Body of pancreas (tissue), 4 donors: ENCODE results near the gene TEAD1. TPM values are rescaled to one million over a fixed set of nuclear protein-coding genes. Genes with fewer than 3 reads are reported as not detected.

ENCODE experiments used
- ATAC-seq: fragments of 150-250 bp; one replicate; pipeline ENCODE4 v1.9.1; 2016
- DNase-seq, 4 donors: peaks; one replicate each; pipeline ENCODE4 v3.0.0-alpha.2; 2019
- H3K27ac ChIP-seq, 4 donors: fragments of 200-600 bp; sonication (generic); 1 replicate in 3 of 4; 2 replicates in 1 of 4; pipeline versions ENCODE4 v1.5.1 to v1.6.1; 2016 to 2019; ENCODE audit warnings: mild to moderate bottlenecking in 1 of 4, mixed read lengths in 1 of 4, moderate library complexity in 1 of 4
- H3K27me3 ChIP-seq, 2 donors: fragments of 200-600 bp; sonication (generic); one replicate each; pipeline ENCODE4 v1.6.0; 2016; ENCODE audit warnings: mild to moderate bottlenecking in 1 of 2
- H3K36me3 ChIP-seq, 2 donors: fragments of 200-600 bp; sonication (generic); replicated peaks in 1 of 2; 2 replicates each; pipeline ENCODE4 v1.5.1; 2016; ENCODE audit warnings: low read depth in 2 of 2; ENCODE audit not compliant: insufficient read depth in 1 of 2
- H3K4me1 ChIP-seq: fragments of 200-600 bp; sonication (generic); one replicate; pipeline ENCODE4 v1.6.0; 2016
- H3K4me3 ChIP-seq, 2 donors: fragments of 200-600 bp; sonication (generic); 1 replicate in 1 of 2; 2 replicates in 1 of 2; pipeline ENCODE4 v1.5.1; 2016 to 2019
- H3K9me3 ChIP-seq, 3 donors: fragments of 200-600 bp; sonication (generic); 1 replicate in 2 of 3; 2 replicates in 1 of 3; pipeline ENCODE4 v1.5.1; 2016
- POLR2A ChIP-seq, 3 donors: fragments of 450-650 bp; IDR thresholded peaks; one replicate each; pipeline ENCODE4 v1.6.1; 2016; ENCODE audit warnings: antibody characterized with exemption in 3 of 3, mild to moderate bottlenecking in 2 of 3
- WGBS, 2 donors: methylation state at CpG; one replicate each; pipeline ENCODE4 v1.1.5; 2017; 5-methylcytosine and 5-hydroxymethylcytosine counted together
- intact Hi-C: fragments of 100-400 bp; cut with DNase I; formaldehyde crosslinking; loops from one replicate; pipeline ENCODE4 v1.15.1; 2023
- small RNA-seq: library from RNA; depleted of rRNA; stranded (forward); fragments of <200 nt; gene quantifications from one replicate; pipeline ENCODE3, GENCODE V24; 2016
- total RNA-seq, 2 donors: library from RNA; depleted of rRNA; stranded (reverse); fragments of >200 nt; gene quantifications; one replicate each; pipeline ENCODE4 v1.1.0, GENCODE V29; 2016
- TF ChIP-seq, protein P1 (sequence below), 7 experiments: fragments of 450-650 bp in 4 of 7; fragments of 200-600 bp in 3 of 7; sonication (generic) in 3 of 7; IDR thresholded peaks; one replicate each; pipeline ENCODE4 v1.5.1; 2016 to 2019; ENCODE audit warnings: antibody characterized with exemption in 7 of 7

Gene TEAD1
- total RNA-seq, 2 donors from 2014 or later = 36.9 to 55.0 TPM

DNA sequence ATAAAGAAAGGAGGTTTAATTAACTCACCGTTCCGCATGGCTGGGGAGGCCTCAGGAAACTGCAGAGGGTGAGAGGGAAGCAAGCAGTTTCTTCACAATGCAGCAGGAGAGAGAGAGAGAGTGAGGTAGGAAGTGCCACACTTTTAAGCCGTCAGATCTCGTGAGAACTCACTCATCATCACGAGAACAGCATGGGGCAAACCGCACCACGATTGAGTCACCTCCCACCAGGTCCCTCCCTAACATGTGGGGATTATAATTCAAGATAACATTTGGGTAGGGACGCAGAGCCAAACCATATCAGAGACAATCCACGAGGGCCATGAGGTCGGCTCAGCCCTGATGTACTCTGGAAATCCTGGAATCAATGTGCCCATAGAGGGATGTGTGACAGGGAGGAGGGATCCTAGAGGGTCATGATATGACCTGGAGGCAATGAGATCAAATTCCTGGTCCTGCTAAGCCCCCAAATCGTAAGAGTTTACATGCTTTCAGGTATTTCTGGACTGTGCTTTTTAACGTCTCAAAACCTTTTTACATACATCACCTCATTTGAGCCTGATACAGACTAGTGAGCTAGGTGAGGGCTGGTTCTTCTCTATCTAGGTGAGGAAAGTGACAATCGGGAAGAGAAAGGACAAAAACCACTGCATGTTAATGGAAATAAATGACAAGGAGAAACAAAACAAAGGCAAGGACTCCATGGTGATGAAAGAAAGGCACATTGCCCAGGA, 315.4 kb downstream of the TEAD1 start:
- no peak for TF ChIP-seq POLR2A (IDR thresholded peaks at IDR 0.05)
- TF ChIP-seq, protein P1, sequence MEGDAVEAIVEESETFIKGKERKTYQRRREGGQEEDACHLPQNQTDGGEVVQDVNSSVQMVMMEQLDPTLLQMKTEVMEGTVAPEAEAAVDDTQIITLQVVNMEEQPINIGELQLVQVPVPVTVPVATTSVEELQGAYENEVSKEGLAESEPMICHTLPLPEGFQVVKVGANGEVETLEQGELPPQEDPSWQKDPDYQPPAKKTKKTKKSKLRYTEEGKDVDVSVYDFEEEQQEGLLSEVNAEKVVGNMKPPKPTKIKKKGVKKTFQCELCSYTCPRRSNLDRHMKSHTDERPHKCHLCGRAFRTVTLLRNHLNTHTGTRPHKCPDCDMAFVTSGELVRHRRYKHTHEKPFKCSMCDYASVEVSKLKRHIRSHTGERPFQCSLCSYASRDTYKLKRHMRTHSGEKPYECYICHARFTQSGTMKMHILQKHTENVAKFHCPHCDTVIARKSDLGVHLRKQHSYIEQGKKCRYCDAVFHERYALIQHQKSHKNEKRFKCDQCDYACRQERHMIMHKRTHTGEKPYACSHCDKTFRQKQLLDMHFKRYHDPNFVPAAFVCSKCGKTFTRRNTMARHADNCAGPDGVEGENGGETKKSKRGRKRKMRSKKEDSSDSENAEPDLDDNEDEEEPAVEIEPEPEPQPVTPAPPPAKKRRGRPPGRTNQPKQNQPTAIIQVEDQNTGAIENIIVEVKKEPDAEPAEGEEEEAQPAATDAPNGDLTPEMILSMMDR (IDR thresholded peaks at IDR 0.05) = no peak
- no peaks in the 10 kb centered on the region for H3K4me1 ChIP-seq
- intact Hi-C loops = no loop called here
- H3K9me3 ChIP-seq = no peaks in the 10 kb centered on the region
- H3K36me3 ChIP-seq = no peaks in the 10 kb centered on the region
- H3K27ac ChIP-seq = no peak overlapping the region
- no peaks in the 10 kb centered on the region for H3K27me3 ChIP-seq
- H3K4me3 ChIP-seq = no peak overlapping the region
- no peak for ATAC-seq
- DNase-seq = no peak
- 71 to 82% methylated on average over 13 of the region's 13 CpGs for WGBS, 2 donors

DNA sequence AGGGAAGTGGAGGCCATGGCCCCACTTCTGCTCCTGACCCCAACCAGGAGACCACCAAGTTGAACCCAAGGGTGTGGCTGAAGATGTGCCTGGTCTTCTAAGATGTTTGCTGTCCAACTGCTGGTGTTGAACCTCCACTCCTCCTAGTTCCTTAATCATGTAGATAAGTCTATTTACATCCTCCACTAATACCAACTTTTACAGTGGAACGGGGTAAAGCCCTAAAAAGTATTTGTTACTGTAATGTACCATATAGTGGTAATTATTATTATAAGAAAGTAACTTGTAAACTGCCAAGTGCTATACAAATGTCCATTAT, 315.9 kb downstream of the TEAD1 start:
- TF ChIP-seq POLR2A (IDR thresholded peaks at IDR 0.05) = no peak
- TF ChIP-seq, protein P1 (IDR thresholded peaks at IDR 0.05) = no peak
- ATAC-seq = no peak
- H3K27ac ChIP-seq = no peak overlapping the region
- H3K4me3 ChIP-seq = no peak overlapping the region
- intact Hi-C loops = no loop called here
- WGBS, 2 donors = 55 to 78% methylated on average over 1 of the region's 1 CpG
- no peaks in the 10 kb centered on the region for H3K27me3 ChIP-seq
- no peaks in the 10 kb centered on the region for H3K4me1 ChIP-seq
- no peaks in the 10 kb centered on the region for H3K9me3 ChIP-seq
- no peak for DNase-seq
- H3K36me3 ChIP-seq = no peaks in the 10 kb centered on the region

DNA sequence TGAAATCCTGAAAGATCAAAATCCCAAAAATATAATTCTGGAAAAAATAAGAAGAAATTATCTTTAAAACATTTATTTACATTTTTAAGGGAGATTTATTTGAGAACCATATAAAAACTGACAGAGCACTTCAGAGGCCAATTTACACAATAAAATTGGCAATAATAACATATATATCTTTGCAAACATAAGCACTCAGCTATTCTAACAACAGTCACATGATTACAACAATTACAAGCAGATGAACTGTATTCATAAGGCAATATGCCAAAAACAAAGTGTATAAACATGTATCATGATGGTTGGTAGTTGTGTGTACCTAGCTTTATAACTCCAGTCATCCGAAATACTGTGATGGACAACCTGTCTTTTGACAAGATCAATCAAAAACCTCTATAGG, 317.2 kb downstream of the TEAD1 start:
- Histone ChIP-seq H3K4me3 (no peak overlapping the region), H3K4me1 (no peaks in the 10 kb centered on the region), H3K36me3 (no peaks in the 10 kb centered on the region), H3K9me3 (no peaks in the 10 kb centered on the region), H3K27ac (no peak overlapping the region), H3K27me3 (no peaks in the 10 kb centered on the region)
- no peak for ATAC-seq
- TF ChIP-seq, protein P1 (IDR thresholded peaks at IDR 0.05) = no peak
- TF ChIP-seq POLR2A (IDR thresholded peaks at IDR 0.05) = no peak
- WGBS, 2 donors = 75 to 90% methylated on average over 1 of the region's 1 CpG
- DNase-seq = no peak
- intact Hi-C loops = no loop called here

DNA sequence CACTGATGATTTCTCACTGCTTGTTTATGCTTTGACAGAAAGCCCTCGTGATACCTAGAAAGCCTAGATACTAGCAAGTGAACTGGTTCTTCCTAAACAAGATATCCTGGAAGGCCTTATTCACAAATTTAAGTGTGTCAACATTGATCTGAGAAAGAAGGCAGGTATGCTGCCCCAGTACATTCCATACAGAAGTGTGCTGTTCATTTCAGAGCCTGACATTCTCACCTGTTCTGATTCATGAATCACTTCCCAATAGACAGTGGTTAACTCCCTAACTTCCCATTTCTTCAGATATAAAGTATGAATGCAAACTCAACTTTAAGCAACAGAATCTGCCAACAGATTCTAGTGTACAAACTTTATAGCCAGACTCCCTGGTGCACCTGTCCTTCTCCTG, 319.4 kb downstream of the TEAD1 start:
- DNase-seq (no peak), ATAC-seq (no peak)
- WGBS, 2 donors = 76 to 86% methylated on average over 1 of the region's 1 CpG
- no peaks in the 10 kb centered on the region for H3K36me3 ChIP-seq
- no peak overlapping the region for H3K27ac ChIP-seq
- TF ChIP-seq, protein P1 (IDR thresholded peaks at IDR 0.05) = no peak
- no peak for TF ChIP-seq POLR2A (IDR thresholded peaks at IDR 0.05)
- H3K27me3 ChIP-seq = no peaks in the 10 kb centered on the region
- H3K4me1 ChIP-seq = peaks cover 8% of the 10 kb centered on the region
- H3K9me3 ChIP-seq = no peaks in the 10 kb centered on the region
- H3K4me3 ChIP-seq = no peak overlapping the region
- intact Hi-C loops = no loop called here

Small RNA genes lying within 50 kb of the gene (small RNA-seq; reads per million reads assigned to genes)
- gene RF00424 = not detected
